Breast epithelium (tissue), 4 donors: Measurements from ENCODE around the gene SLC6A9. TPM values are rescaled to one million over a fixed set of nuclear protein-coding genes. Genes with fewer than 3 reads are reported as not detected.

Experiments
- DNase-seq, 2 donors: peaks; one replicate each; pipeline ENCODE4 v3.0.0-alpha.2; 2019; ENCODE audit warnings: low spot score in 2 of 2
- H3K27ac ChIP-seq, 2 donors: fragments of 200-600 bp; sonication (generic) in 1 of 2; one replicate each; pipeline ENCODE4 v1.5.1; 2016 to 2019; ENCODE audit warnings: mild to moderate bottlenecking in 1 of 2
- H3K27me3 ChIP-seq, 2 donors: fragments of 200-600 bp; sonication (generic) in 1 of 2; one replicate each; pipeline versions ENCODE4 v1.5.1 to v1.6.0; 2017 to 2019; ENCODE audit warnings: control low read depth in 1 of 2, mild to moderate bottlenecking in 1 of 2
- H3K36me3 ChIP-seq: fragments of 200-600 bp; one replicate; pipeline ENCODE4 v1.5.1; 2019
- H3K4me1 ChIP-seq, 2 donors: fragments of 200-600 bp; sonication (generic); one replicate each; pipeline ENCODE4 v1.5.1; 2016 to 2019; ENCODE audit warnings: control low read depth in 1 of 2
- H3K4me3 ChIP-seq, 3 donors: fragments of 200-600 bp; sonication (generic); 1 replicate in 2 of 3; 2 replicates in 1 of 3; pipeline ENCODE4 v1.5.1; 2016 to 2019; ENCODE audit warnings: mild to moderate bottlenecking in 3 of 3, moderate library complexity in 2 of 3
- H3K9me3 ChIP-seq, 2 donors: fragments of 200-600 bp; sonication (generic) in 1 of 2; one replicate each; pipeline ENCODE4 v1.5.1; 2016 to 2019; ENCODE audit warnings: control low read depth in 1 of 2
- POLR2A ChIP-seq: fragments of 450-650 bp; IDR thresholded peaks from one replicate; pipeline ENCODE4 v1.6.1; 2016; ENCODE audit warnings: antibody characterized with exemption, mild to moderate bottlenecking, moderate library complexity
- POLR2AphosphoS5 ChIP-seq, 3 donors: sonication (generic); formaldehyde crosslinking; IDR thresholded peaks; one replicate each; pipeline ENCODE4 v1.6.1; 2017; ENCODE audit warnings: antibody characterized with exemption in 3 of 3
- intact Hi-C: fragments of 100-400 bp; cut with DNase I; formaldehyde crosslinking; loops from one replicate; pipeline ENCODE4 v1.15.1; 2023; ENCODE audit warnings: low total_unique reads
- total RNA-seq, 3 donors: library from RNA; depleted of rRNA; stranded (reverse); fragments of >200 nt; gene quantifications; one replicate each; pipeline ENCODE4 v1.1.0, GENCODE V29; 2016
- TF ChIP-seq, protein P1 (sequence below), 3 donors: fragments of 450-650 bp; IDR thresholded peaks; one replicate each; pipeline ENCODE4 v1.5.1; 2016 to 2017; ENCODE audit warnings: antibody characterized with exemption in 3 of 3, mild to moderate bottlenecking in 3 of 3, moderate library complexity in 3 of 3

Gene SLC6A9
- total RNA-seq, 3 donors from 2014 or later: 0.32 to 5.1 (median 3.9) TPM

DNA sequence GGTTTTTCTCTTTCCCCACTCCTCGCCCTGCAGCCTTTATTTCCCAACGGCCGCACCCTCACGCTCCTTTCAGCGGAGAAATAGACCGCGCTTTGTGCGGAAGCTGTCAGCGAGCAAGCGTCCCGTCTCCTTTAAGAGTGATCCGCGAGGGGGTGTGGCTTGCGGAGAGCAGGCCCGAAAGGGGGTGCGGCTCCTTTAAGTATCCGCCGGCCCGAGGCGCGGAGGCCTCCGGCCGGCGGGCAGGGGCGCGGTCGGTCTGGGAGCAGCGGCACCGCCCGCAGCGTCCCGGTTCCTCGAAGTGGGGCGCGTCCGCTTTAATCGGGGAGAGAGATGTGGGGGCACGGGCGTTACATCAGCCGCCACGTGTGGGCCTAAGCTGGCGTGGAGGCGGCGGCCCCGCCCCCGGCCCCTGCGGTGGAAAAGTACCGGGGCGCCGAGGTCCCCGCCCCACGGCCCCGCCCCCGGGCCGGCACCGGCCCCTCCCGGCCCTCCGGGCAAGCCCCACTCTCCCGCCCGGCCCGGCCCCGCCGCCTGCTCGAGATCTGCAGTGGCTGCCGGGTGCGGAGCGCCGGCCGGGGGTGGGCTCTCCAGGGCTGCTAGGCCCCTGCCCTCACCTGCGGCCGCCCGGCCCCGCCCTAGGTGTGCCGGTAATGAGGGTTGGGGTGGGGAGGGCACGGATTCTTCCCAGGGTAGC lies 1.2 kb downstream of the SLC6A9 start:
- Histone ChIP-seq H3K4me3 (peak overlapping the region; percentile 63 to 84 (median 78)), H3K36me3 (no peaks in the 10 kb centered on the region), H3K27me3 (no peaks in the 10 kb centered on the region), H3K9me3 (no peaks in the 10 kb centered on the region), H3K4me1 (peaks cover 0 to 12% of the 10 kb centered on the region in 2 donors), H3K27ac (peak overlapping the region; percentile 76 to 80)
- intact Hi-C loops: loop anchor here (10.0 kb wide), 1 partner anchor 265 kb away; no protein-coding TSS in a partner anchor
- TF ChIP-seq, protein P1, sequence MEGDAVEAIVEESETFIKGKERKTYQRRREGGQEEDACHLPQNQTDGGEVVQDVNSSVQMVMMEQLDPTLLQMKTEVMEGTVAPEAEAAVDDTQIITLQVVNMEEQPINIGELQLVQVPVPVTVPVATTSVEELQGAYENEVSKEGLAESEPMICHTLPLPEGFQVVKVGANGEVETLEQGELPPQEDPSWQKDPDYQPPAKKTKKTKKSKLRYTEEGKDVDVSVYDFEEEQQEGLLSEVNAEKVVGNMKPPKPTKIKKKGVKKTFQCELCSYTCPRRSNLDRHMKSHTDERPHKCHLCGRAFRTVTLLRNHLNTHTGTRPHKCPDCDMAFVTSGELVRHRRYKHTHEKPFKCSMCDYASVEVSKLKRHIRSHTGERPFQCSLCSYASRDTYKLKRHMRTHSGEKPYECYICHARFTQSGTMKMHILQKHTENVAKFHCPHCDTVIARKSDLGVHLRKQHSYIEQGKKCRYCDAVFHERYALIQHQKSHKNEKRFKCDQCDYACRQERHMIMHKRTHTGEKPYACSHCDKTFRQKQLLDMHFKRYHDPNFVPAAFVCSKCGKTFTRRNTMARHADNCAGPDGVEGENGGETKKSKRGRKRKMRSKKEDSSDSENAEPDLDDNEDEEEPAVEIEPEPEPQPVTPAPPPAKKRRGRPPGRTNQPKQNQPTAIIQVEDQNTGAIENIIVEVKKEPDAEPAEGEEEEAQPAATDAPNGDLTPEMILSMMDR (IDR thresholded peaks at IDR 0.05): no peak
- TF ChIP-seq POLR2AphosphoS5 (IDR thresholded peaks at IDR 0.05): peak in 1 of 3 donors; percentile 40
- DNase-seq: peak; percentile 80 to 82

DNA sequence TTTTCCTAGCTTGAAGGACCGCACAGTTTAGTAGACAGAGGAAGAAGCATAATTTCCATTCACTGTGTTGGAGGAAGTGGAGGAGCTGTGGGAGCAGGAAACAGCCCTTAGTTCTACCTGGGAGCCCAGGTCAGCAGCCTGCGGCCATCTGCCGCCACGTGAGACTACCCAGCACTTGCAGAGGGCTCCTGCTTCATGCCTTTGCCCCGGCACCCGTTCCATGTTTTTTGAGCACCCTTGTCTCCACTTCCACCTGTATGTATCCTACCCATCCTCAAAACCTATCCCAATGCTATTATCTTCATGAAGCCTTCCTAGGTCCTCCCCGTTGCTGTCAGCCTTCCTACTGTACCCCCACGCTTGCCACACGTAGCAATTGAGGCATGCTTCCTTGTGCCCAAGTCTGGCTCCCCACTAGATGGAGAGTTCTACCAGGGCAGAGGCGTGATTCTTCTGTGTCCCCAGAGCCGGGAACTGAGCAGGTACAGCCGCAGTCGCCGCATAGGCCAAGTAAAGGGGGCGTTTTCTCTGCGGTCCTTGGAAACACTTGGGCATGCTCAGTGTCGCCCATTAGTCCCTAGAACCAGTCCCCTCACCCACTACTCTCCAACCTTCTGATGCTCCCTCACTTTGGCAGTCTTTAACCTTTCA lies 1.9 kb downstream of the SLC6A9 start:
- peaks cover 0 to 12% of the 10 kb centered on the region in 2 donors for H3K4me1 ChIP-seq
- TF ChIP-seq, protein P1 (IDR thresholded peaks at IDR 0.05): no peak
- TF ChIP-seq POLR2A (no peak), POLR2AphosphoS5 (IDR thresholded peaks at IDR 0.05) (no peak)
- peak overlapping the region; percentile 76 to 80 for H3K27ac ChIP-seq
- intact Hi-C loops: no loop called here
- no peaks in the 10 kb centered on the region for H3K27me3 ChIP-seq
- no peak for DNase-seq
- H3K9me3 ChIP-seq: no peaks in the 10 kb centered on the region
- H3K36me3 ChIP-seq: no peaks in the 10 kb centered on the region
- peak overlapping the region; percentile 63 to 84 (median 78) for H3K4me3 ChIP-seq

DNA sequence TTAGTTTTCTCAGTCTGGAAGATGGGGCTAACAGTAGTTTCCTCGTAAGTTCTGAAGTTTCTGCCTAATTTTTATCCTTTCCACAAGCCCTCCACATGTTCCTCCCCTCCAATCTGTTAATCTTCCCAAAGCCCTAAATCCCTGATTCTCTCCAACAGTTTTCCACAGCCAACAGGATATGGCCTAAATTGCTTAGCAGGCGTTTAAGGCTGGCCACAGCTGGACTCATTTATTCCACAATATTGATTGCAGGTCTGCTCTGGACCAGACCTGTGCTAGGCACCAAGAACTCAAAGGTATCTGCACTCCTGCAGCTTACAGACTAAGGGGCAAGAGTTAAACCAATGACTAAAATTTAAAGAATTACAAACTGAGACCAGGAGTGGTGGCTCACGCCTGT lies 3.9 kb downstream of the SLC6A9 start:
- Histone ChIP-seq H3K4me1 (peaks cover 0 to 9% of the 10 kb centered on the region in 2 donors), H3K9me3 (no peaks in the 10 kb centered on the region), H3K4me3 (no peak overlapping the region), H3K27ac (no peak overlapping the region), H3K36me3 (no peaks in the 10 kb centered on the region), H3K27me3 (no peaks in the 10 kb centered on the region)
- TF ChIP-seq POLR2A: no peak
- TF ChIP-seq, protein P1 (IDR thresholded peaks at IDR 0.05): no peak
- no peak for TF ChIP-seq POLR2AphosphoS5 (IDR thresholded peaks at IDR 0.05)
- no peak for DNase-seq
- intact Hi-C loops: no loop called here

DNA sequence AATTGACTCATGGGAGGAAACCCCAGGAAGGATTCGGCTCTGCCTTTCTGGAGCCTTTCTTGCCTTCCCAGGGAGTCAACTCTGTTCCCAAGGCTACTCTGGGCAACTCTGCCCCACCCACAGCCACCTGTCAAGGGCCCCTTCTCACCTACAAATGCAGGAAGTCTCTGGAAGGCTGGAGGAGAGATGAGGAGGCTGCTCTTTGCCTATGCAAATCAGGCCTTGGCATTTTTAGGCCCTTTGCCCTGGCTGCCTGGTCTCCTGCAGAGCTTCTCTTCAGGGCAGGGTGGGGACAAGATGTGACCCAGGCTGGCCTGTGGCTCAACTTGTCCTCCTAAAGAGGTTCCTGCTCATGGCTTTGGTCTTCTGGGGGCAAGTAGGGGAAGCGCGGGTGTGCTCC lies 5.4 kb downstream of the SLC6A9 start:
- H3K36me3 ChIP-seq: no peaks in the 10 kb centered on the region
- no peak for TF ChIP-seq POLR2AphosphoS5 (IDR thresholded peaks at IDR 0.05)
- TF ChIP-seq, protein P1 (IDR thresholded peaks at IDR 0.05): no peak
- no peak for TF ChIP-seq POLR2A
- H3K4me3 ChIP-seq: no peak overlapping the region
- no peak overlapping the region for H3K27ac ChIP-seq
- intact Hi-C loops: loop anchor here (1.0 kb wide), 1 partner anchor 41 kb away; no protein-coding TSS in a partner anchor
- DNase-seq: no peak
- H3K9me3 ChIP-seq: no peaks in the 10 kb centered on the region
- H3K4me1 ChIP-seq: no peaks in the 10 kb centered on the region
- no peaks in the 10 kb centered on the region for H3K27me3 ChIP-seq

DNA sequence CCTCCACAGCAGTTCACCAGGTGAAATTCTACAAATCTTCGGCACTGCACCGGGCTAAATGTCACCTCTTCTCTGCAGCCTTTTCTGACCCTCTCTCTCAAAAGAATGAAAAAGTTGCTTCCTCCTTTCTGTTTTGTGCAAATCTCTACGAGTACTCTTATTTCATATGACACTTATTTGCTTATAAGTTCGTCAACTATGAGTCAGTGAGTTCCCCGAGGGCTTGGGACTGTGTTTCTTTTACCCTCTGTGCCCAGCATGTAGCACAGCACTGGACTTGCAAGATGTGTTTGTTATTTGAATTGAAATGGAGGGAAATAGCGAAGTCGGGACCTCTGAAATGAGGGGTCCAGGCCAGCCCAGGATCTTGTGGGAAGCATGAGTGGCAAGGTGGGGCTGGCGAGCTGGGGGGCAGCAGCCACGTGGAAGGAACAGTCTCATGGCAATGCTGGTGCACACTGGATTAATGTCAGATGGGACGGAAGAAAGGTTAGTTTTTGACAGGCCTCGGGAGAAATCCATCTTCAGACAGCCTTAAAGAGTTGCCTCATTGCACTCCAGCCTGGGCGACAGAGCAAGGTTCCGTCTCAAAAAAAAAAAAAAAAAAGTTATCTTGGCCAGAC lies 6.2 kb downstream of the SLC6A9 start:
- intact Hi-C loops: no loop called here
- TF ChIP-seq, protein P1 (IDR thresholded peaks at IDR 0.05): no peak
- TF ChIP-seq POLR2AphosphoS5 (IDR thresholded peaks at IDR 0.05) (no peak), POLR2A (no peak)
- no peak for DNase-seq

More for the DNA sequence above, 6.2 kb downstream of the SLC6A9 start:
- H3K27ac ChIP-seq: peak overlapping the region in 1 of 2 donors; percentile 49
- H3K9me3 ChIP-seq: no peaks in the 10 kb centered on the region
- no peak overlapping the region for H3K4me3 ChIP-seq
- no peaks in the 10 kb centered on the region for H3K36me3 ChIP-seq
- no peaks in the 10 kb centered on the region for H3K4me1 ChIP-seq
- H3K27me3 ChIP-seq: no peaks in the 10 kb centered on the region
